NT2/D1 (cell line): ENCODE data around the gene WRAP73.

ENCODE experiments used
- YY1 ChIP-seq: IDR thresholded peaks from 2 replicates; pipeline ENCODE4 v1.6.1; 2011; ENCODE audit not compliant: insufficient read length, insufficient read depth
- ZNF274 ChIP-seq: IDR thresholded peaks from 2 replicates; pipeline ENCODE4 v1.6.1; 2011; ENCODE audit warnings: mild to moderate bottlenecking, low read depth, low read length

- TF ChIP-seq YY1, result no peak
- TF ChIP-seq ZNF274, result no peak
Observed at GRCh38 chr1:3683992-3684391, 34.1 kb upstream of the WRAP73 start.
